Gastrocnemius medialis (tissue), 4 donors: Measurements from ENCODE around the gene HINFP.

Source experiments
- POLR2A ChIP-seq, 2 donors: fragments of 450-650 bp; IDR thresholded peaks; one replicate each; pipeline ENCODE4 v1.6.1; 2017; ENCODE audit warnings: antibody characterized with exemption in 2 of 2, mild to moderate bottlenecking in 2 of 2, moderate library complexity in 2 of 2
- TF ChIP-seq, protein P1 (sequence below), 5 experiments: fragments of 450-650 bp in 3 of 5; fragments of 200-600 bp in 2 of 5; sonication (generic) in 2 of 5; IDR thresholded peaks in 4 of 5; conservative IDR thresholded peaks in 1 of 5; 1 replicate in 4 of 5; 2 replicates in 1 of 5; pipeline ENCODE4 v1.5.1; 2016 to 2019; ENCODE audit warnings: antibody characterized with exemption in 5 of 5, mild to moderate bottlenecking in 3 of 5, moderate library complexity in 3 of 5

DNA sequence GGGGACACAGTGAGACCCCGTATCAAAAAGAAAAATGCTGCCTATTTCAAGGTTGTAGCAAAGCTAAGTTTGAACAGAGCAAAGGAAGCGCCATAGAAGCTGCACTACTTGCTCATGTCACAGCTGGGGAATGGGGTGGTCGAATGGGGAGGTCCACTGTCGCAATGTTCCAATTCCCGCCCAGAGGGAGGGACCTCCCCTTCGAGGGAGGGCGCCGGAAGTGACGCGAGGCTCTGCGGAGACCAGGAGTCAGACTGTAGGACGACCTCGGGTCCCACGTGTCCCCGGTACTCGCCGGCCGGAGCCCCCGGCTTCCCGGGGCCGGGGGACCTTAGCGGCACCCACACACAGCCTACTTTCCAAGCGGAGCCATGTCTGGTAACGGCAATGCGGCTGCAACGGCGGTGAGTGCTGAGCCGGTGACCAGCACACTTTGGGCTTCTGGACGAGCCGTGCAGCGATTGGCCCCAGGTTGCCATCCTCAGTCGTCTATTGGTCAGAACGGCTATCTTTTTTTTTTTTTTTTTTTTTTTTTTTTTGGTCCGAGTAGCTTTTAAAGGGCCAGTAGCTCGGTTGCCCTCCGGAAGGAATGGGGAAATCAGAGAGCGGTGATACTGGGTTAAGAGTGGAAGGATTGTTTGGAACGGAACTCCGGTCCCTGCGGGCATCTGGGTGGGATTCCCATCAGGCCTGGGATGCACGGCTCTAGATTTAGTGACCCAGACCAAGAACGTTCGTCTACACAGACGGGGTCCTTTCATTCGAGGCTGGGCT, 36.5 kb upstream of the HINFP start, which contains the start of gene HMBS:
- TF ChIP-seq POLR2A (IDR thresholded peaks at IDR 0.05): peak; percentile 20 to 49
- TF ChIP-seq, protein P1, sequence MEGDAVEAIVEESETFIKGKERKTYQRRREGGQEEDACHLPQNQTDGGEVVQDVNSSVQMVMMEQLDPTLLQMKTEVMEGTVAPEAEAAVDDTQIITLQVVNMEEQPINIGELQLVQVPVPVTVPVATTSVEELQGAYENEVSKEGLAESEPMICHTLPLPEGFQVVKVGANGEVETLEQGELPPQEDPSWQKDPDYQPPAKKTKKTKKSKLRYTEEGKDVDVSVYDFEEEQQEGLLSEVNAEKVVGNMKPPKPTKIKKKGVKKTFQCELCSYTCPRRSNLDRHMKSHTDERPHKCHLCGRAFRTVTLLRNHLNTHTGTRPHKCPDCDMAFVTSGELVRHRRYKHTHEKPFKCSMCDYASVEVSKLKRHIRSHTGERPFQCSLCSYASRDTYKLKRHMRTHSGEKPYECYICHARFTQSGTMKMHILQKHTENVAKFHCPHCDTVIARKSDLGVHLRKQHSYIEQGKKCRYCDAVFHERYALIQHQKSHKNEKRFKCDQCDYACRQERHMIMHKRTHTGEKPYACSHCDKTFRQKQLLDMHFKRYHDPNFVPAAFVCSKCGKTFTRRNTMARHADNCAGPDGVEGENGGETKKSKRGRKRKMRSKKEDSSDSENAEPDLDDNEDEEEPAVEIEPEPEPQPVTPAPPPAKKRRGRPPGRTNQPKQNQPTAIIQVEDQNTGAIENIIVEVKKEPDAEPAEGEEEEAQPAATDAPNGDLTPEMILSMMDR (IDR thresholded peaks at IDR 0.05 in 4 of 5, conservative IDR thresholded peaks at IDR 0.05 in 1 of 5): no peak
